Keratinocyte (primary cell): ENCODE results near the gene TWIST2.

Experiments used
- EZH2 ChIP-seq: IDR thresholded peaks from one replicate; pipeline ENCODE4 v1.6.1; 2012; ENCODE audit warnings: inconsistent platforms, mild to moderate bottlenecking, low read length, moderate library complexity
- TF ChIP-seq, protein P1 (sequence below), 3 experiments: IDR thresholded peaks in 1 of 3; conservative IDR thresholded peaks in 1 of 3; optimal IDR thresholded peaks in 1 of 3; 2 replicates in 2 of 3; 3 replicates in 1 of 3; pipeline versions ENCODE3 to v1.5.1; 2011; ENCODE audit warnings: low read length in 3 of 3, mild to moderate bottlenecking in 3 of 3, moderate library complexity in 2 of 3, control low read depth in 1 of 3, inconsistent platforms in 1 of 3; ENCODE audit not compliant: insufficient read depth in 2 of 3; ENCODE audit errors: extremely low read depth in 1 of 3

DNA sequence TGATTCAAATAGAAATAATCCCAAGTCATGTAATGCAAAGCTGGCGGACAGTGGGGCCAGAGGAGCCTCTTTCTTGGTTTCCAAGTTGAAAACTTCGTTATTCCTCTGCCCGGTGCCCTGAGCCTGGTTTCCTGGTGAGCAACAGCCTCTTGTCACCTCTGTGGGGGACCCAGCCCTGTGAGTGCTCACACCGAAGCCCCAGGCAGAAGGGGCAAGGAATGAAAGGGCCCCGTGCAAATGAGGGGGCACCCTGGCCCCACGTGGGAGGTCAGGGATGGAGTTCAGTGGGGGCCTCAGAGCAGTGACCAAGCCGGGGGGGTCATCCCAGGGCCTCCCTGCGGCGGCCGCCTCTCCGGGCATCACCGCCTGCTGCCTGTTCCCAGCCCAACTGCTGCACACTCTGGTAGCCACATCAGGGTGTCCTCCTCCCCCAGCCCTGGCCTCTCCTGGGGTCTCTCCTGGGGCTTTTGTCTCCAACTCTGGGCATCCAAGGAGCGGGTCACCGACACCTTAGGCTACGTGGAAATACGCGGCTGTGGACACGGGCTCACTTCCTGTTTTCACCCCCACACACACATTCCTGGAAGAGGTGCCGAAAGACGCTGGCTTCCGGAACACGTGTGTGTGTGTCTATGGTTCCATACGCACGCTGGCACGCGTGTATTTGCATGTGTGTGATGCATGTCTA is 64.5 kb downstream of the TWIST2 start:
- TF ChIP-seq, protein P1, sequence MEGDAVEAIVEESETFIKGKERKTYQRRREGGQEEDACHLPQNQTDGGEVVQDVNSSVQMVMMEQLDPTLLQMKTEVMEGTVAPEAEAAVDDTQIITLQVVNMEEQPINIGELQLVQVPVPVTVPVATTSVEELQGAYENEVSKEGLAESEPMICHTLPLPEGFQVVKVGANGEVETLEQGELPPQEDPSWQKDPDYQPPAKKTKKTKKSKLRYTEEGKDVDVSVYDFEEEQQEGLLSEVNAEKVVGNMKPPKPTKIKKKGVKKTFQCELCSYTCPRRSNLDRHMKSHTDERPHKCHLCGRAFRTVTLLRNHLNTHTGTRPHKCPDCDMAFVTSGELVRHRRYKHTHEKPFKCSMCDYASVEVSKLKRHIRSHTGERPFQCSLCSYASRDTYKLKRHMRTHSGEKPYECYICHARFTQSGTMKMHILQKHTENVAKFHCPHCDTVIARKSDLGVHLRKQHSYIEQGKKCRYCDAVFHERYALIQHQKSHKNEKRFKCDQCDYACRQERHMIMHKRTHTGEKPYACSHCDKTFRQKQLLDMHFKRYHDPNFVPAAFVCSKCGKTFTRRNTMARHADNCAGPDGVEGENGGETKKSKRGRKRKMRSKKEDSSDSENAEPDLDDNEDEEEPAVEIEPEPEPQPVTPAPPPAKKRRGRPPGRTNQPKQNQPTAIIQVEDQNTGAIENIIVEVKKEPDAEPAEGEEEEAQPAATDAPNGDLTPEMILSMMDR (optimal IDR thresholded peaks at IDR 0.05 in 1 of 3, IDR thresholded peaks at IDR 0.05 in 1 of 3, conservative IDR thresholded peaks at IDR 0.05 in 1 of 3; ENCODE audit: extremely low read depth in 1 of 3, insufficient read depth in 2 of 3, low read length in 3 of 3): no peak
- TF ChIP-seq EZH2: no peak
